ENCODE measurements around the gene RAC2.

The RAC2 gene

GRCh38 chr22:37223965-37224551 lies 20.0 kb downstream of the RAC2 start:
- in situ Hi-C loops (cut with HindIII; ENCODE audit: low sequenced_read_pairs) = no loop called here

GRCh38 chr22:37222440-37222971 lies 21.6 kb downstream of the RAC2 start:
- in situ Hi-C loops (cut with HindIII; ENCODE audit: low sequenced_read_pairs) = no loop called here

- in situ Hi-C loops (cut with HindIII; ENCODE audit: low sequenced_read_pairs) = no loop called here
Observed at GRCh38 chr22:37221424-37222333, 22.4 kb downstream of the RAC2 start.

GRCh38 chr22:37220543-37220981 lies 23.5 kb downstream of the RAC2 start:
- in situ Hi-C loops (cut with HindIII; ENCODE audit: low sequenced_read_pairs) = no loop called here

GRCh38 chr22:37219533-37219932 lies 24.5 kb downstream of the RAC2 start:
- in situ Hi-C loops (cut with HindIII; ENCODE audit: low sequenced_read_pairs) = no loop called here

GRCh38 chr22:37218771-37219411 lies 25.2 kb downstream of the RAC2 start:
- in situ Hi-C loops (cut with HindIII; ENCODE audit: low sequenced_read_pairs) = no loop called here

GRCh38 chr22:37218399-37218770 lies 25.7 kb downstream of the RAC2 start:
- in situ Hi-C loops (cut with HindIII; ENCODE audit: low sequenced_read_pairs) = no loop called here

- in situ Hi-C loops (cut with HindIII; ENCODE audit: low sequenced_read_pairs) = no loop called here
Observed at GRCh38 chr22:37215890-37216289, 28.2 kb downstream of the RAC2 start.

GRCh38 chr22:37214731-37215030 lies 29.4 kb downstream of the RAC2 start:
- in situ Hi-C loops (cut with HindIII; ENCODE audit: low sequenced_read_pairs) = no loop called here

- in situ Hi-C loops (cut with HindIII; ENCODE audit: low sequenced_read_pairs) = no loop called here
Observed at GRCh38 chr22:37213941-37214730, 29.9 kb downstream of the RAC2 start.

GRCh38 chr22:37213218-37213855 lies 30.7 kb downstream of the RAC2 start:
- in situ Hi-C loops (cut with HindIII; ENCODE audit: low sequenced_read_pairs) = no loop called here

- in situ Hi-C loops (cut with HindIII; ENCODE audit: low sequenced_read_pairs) = no loop called here
Observed at GRCh38 chr22:37212174-37212906, 31.7 kb downstream of the RAC2 start, which contains the start of gene SSTR3. Gene SSTR3, minus strand, starts transcription at chr22:37212477. Its CDS starts 4,674 bp downstream, at chr22:37207803.

- in situ Hi-C loops (cut with HindIII; ENCODE audit: low sequenced_read_pairs) = no loop called here
Observed at GRCh38 chr22:37211866-37212173, 32.2 kb downstream of the RAC2 start.

GRCh38 chr22:37211075-37211865 lies 32.8 kb downstream of the RAC2 start:
- in situ Hi-C loops (cut with HindIII; ENCODE audit: low sequenced_read_pairs) = no loop called here

GRCh38 chr22:37210041-37210803 lies 33.8 kb downstream of the RAC2 start:
- in situ Hi-C loops (cut with HindIII; ENCODE audit: low sequenced_read_pairs) = no loop called here

GRCh38 chr22:37209140-37209845 lies 34.8 kb downstream of the RAC2 start:
- in situ Hi-C loops (cut with HindIII; ENCODE audit: low sequenced_read_pairs) = no loop called here

GRCh38 chr22:37208401-37209139 lies 35.5 kb downstream of the RAC2 start:
- in situ Hi-C loops (cut with HindIII; ENCODE audit: low sequenced_read_pairs) = no loop called here

All from DLD1 (cell line).